GM19023 (cell line): Measurements from ENCODE around the gene ANO10.
"Not testable (repeated sequence)": the region's sequence is repeated elsewhere in the genome, so short reads cannot be mapped to it uniquely, and the experiment has no call there.

Source experiments
- ATAC-seq: cut with Tn5 transposase; IDR thresholded peaks from one replicate; pipeline ENCODE4 v1.9.1; 2021; ENCODE audit warnings: mild to moderate bottlenecking, moderate library complexity; ENCODE audit not compliant: unreplicated experiment

Gene ANO10

DNA sequence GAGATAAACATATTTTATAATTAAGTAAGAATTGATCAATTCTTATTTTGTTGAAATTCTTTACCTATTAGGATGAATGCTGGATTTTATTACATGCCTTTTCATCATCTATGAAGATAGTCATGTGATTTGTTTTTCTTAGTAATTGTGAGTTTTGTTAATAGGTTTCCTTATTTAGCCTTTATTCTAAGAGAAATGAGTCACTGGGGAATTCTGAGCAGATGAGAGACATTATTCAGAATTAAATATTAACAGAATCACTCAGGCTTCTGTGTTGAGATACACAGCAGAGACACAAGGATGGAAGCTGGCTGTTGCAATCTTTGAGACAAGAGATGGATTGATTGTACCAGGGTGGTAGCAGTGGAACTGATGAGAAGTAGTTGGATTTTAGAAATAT is 7.4 kb upstream of the ANO10 start:
- ATAC-seq = no peak

DNA sequence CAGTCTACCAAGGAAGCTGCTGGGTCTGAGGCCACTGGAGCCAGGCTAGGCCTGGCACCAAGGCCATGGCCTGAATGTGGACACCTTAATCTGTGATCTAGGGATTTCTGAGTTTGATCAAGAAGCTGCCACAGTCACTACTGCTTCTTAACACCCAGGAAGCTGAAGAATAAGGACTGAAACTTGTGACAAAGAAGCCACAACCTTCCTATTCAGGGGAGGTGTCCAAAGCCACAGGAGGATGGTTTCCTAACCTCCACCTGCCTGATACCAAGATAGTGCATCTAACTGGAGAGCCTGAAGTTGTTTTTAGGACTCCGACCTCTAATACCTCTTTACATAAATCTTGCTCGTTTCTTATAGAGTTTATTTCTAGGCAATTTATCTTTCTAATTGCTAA is 5.5 kb upstream of the ANO10 start:
- ATAC-seq = no peak

GRCh38 chr3:43624619-43625305 is 3.0 kb upstream of the ANO10 start:
- no peak for ATAC-seq

- peak; percentile 2 for ATAC-seq
Observed at GRCh38 chr3:43620831-43621655, 768 bp downstream of the ANO10 start.

DNA sequence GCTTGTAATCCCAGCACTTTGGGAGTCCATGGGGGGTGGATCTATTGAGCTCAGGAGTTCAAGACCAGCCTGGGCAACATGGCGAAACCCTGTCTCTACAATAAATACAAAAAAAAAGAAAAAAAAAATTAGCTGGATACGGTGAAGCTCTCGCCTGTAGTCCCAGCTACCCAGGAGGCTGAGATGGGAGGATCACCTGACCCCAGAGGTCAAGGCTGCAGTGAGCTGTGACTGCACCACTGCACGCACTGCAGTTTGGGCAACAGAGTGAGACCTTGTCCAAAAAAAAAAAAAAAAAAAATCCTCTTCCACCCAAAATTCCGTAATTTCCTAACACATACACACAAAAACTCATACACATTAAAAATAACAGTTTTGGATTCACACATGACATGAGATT is 2.2 kb downstream of the ANO10 start:
- no peak for ATAC-seq

DNA sequence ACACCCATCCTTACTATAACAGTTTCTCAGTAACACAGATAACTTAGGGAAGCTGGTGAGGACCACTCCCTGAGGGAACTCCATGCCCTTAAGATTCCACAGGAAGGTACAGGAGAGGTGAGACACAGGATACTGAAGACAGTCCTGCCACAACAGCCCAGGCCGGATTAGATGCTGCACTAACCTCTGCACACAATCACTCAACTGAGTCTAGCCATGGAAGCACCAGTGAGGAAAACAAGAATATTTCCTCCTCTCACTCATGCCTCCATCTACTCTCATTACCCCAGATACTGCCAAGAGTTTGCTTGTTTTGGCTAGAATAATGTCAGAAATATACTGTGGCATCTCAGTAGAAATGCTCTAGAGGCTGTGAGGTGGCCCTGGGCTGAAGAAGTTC is 3.7 kb downstream of the ANO10 start:
- no peak for ATAC-seq

DNA sequence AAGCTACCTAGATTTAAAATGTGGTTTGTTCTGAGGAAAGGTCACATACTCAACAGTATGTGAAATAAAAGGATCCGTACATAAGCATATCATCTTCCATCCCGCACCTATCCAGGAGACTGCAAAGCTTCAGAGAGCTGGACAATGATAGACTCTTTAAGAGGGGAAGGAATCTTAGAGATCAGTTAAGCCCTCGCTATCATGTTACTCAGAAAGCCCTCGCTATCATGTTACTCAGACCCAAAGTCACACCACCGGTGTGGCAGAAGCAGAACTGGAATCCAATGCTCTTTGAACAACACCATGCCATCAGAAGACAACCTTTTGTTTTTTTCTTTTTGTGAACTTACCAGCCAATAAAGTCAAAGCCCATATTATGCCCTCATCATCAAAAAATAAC is 5.8 kb downstream of the ANO10 start:
- no peak for ATAC-seq

GRCh38 chr3:43615133-43615532 is 6.7 kb downstream of the ANO10 start:
- ATAC-seq = no peak

- ATAC-seq = no peak
Observed at GRCh38 chr3:43613976-43614375, 7.8 kb downstream of the ANO10 start.

- ATAC-seq = no peak
Observed at GRCh38 chr3:43612419-43612818, 9.4 kb downstream of the ANO10 start.

GRCh38 chr3:43609406-43609805 is 12.4 kb downstream of the ANO10 start:
- ATAC-seq = no peak

DNA sequence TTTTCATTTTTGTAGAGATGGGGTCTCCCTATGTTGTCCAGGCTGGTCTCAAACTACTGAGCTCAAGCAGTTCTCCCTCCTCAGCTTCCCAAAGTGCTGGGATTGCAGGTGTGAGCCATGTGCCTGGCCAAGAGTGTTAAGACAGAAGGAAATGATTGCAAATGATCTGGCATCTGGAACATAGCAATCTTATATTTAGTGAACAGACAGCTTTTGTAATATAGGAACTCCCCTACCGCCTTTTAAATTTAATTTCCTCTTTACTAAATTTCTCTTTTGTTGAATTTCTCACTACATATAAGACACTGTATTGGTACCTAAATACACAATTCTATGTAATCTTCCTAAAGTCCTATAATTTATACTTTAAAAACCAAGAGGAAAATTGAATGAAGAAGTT is 13.1 kb downstream of the ANO10 start:
- ATAC-seq = no peak

- no peak for ATAC-seq
Observed at GRCh38 chr3:43606284-43606683, 15.5 kb downstream of the ANO10 start.

- ATAC-seq = not testable (repeated sequence)
Observed at GRCh38 chr3:43599959-43600358, 21.9 kb downstream of the ANO10 start.

DNA sequence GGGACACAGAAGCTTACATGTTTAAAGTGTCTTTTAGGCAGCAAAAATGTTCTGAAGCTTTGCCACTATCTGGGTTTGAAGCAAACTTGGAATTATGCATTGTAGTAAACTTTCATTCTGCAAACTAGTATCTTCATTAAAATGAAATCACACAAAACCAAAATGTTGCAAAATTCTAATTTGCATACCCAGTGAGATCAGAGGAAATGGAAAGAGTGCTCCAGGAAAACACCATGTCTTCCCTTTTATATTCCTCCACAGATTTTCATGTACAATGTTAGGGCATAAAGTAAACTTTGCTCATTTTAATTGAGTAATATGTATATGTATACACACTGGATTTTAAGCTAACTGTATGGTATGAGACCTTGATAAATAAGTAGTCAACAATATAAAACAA is 23.9 kb downstream of the ANO10 start:
- no peak for ATAC-seq

GRCh38 chr3:43596178-43596577 is 25.6 kb downstream of the ANO10 start:
- ATAC-seq = not testable (repeated sequence)

DNA sequence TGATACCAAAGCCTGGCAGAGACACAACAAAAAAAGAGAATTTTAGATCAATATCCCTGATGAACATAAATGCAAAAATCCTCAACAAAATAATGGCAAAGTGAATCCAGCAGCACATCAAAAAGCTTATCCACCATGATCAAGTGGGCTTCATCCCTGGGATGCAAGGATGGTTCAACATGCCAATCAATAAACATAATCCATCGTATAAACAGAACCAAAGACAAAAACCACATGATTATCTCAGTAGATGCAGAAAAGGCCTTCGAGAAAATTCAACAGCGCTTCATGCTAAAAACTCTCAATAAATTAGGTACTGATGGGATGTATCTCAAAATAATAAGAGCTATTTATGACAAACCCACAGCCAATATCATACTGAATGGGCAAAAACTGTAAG is 26.5 kb downstream of the ANO10 start:
- ATAC-seq = not testable (repeated sequence)

- ATAC-seq = not testable (repeated sequence)
Observed at GRCh38 chr3:43593588-43593987, 28.2 kb downstream of the ANO10 start.

DNA sequence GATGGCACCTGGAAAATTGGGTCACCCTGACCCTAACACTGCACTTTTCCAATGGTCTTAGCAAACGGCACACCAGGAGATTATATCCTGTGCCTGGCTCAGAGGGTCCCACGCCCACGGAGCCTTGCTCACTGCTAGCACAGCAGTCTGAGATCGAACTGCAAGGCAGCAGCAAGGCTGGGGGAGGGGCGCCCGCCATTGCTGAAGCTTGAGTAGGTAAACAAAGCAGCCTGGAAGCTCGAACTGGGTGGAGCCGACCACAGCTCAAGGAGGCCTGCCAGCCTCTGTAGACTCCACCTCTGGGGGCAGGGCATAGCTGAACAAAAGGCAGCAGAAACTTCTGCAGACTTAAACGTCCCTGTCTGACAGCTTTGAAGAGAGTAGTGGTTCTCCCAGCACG is 29.9 kb downstream of the ANO10 start:
- not testable (repeated sequence) for ATAC-seq

DNA sequence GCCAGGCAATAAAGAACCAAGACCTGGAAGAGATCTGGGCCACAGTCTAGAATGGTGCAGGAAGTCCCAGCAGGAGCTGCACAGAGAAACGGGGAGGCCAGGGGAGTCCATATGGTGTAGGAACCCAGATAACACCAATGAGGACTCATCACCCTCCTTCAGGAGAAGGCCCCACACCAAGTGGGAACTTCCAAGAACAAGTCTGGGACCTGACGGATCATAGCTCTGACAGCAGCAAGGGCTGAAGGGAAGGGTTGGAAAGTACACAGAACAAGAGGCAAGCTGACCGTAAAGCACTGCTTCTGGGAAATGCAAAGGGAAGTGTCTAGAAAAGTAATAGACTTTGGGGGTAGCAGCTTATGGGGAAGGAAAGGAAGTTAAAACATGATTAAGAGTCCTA is 34.5 kb downstream of the ANO10 start:
- ATAC-seq = no peak

DNA sequence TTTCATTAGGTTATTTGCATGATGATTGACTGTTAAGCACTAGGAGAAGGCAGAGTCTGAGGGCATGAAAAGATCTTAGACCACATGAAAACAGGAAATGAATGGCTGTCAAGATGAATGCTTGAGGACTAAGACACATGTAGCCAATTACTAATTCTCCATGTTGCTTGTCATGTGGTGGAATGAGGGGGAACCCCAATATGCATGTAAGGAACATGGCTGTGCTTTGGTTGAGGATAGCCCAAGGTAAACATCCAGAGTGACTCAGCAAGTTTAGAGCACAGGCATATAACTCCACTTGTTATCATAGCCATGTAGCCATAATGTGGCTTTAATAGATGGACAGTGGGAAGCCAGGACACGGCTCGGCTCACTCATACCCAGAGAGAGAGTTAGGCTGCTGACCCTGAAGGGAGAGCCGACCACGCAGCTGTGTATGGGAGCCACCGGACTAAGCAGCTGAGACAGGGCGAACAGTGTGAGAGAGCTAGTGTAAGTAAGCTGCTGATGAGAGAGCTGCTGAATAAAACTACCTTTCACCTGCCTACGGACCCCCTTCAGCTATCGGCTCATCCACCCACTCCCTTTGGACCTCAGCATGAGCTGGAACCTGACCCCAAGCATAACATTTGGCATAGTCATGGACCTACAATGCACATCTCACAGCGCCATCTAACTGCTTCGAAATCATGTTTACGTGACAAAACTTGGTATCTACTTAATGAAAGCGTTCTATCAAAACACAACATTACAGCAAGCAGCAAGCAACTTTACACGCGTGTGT is 37.6 kb downstream of the ANO10 start:
- no peak for ATAC-seq

GRCh38 chr3:43583481-43583880 is 38.3 kb downstream of the ANO10 start:
- no peak for ATAC-seq
